Measurements from ENCODE around the gene BMF. TPM values are rescaled to one million over a fixed set of nuclear protein-coding genes. Genes with fewer than 3 reads are reported as not detected.

The BMF gene
- total RNA-seq, 1 donor from 2014 or later = 23.0 TPM

- Mint-ChIP-seq H3K4me3 (no peak overlapping the region), H3K27me3 (ENCODE audit: low read depth) (no peaks in the 10 kb centered on the region), H3K9me3 (no peaks in the 10 kb centered on the region), H3K4me1 (peaks cover 75% of the 10 kb centered on the region), H3K27ac (ENCODE audit: unreplicated experiment) (no peak overlapping the region), H3K36me3 (ENCODE audit: low read depth) (peaks cover 2% of the 10 kb centered on the region)
- no peak for DNase-seq (ENCODE audit: low read depth, low spot score)
- TF ChIP-seq CTCF (conservative IDR thresholded peaks at IDR 0.05) = no peak
These were observed 11.3 kb downstream of the BMF start for GRCh38 chr15:40097096-40097967.

GRCh38 chr15:40096094-40096891, 12.4 kb downstream of the BMF start:
- no peak for TF ChIP-seq CTCF (conservative IDR thresholded peaks at IDR 0.05)
- H3K27ac Mint-ChIP-seq (ENCODE audit: unreplicated experiment) = no peak overlapping the region
- peak overlapping the region; percentile 35 for H3K4me3 Mint-ChIP-seq
- no peaks in the 10 kb centered on the region for H3K9me3 Mint-ChIP-seq
- H3K36me3 Mint-ChIP-seq (ENCODE audit: low read depth) = no peaks in the 10 kb centered on the region
- H3K4me1 Mint-ChIP-seq = peaks cover 86% of the 10 kb centered on the region
- H3K27me3 Mint-ChIP-seq (ENCODE audit: low read depth) = no peaks in the 10 kb centered on the region
- DNase-seq (ENCODE audit: low read depth, low spot score) = no peak

- Mint-ChIP-seq H3K4me1 (peaks cover 88% of the 10 kb centered on the region), H3K27ac (ENCODE audit: unreplicated experiment) (no peak overlapping the region), H3K27me3 (ENCODE audit: low read depth) (no peaks in the 10 kb centered on the region), H3K9me3 (no peaks in the 10 kb centered on the region), H3K36me3 (ENCODE audit: low read depth) (no peaks in the 10 kb centered on the region), H3K4me3 (no peak overlapping the region)
- TF ChIP-seq CTCF (conservative IDR thresholded peaks at IDR 0.05) = no peak
- DNase-seq (ENCODE audit: low read depth, low spot score) = no peak
These were observed 13.1 kb downstream of the BMF start for GRCh38 chr15:40095371-40096093.

- no peaks in the 10 kb centered on the region for H3K27me3 Mint-ChIP-seq (ENCODE audit: low read depth)
- H3K27ac Mint-ChIP-seq (ENCODE audit: unreplicated experiment) = no peak overlapping the region
- H3K4me3 Mint-ChIP-seq = peak overlapping the region; percentile 31
- no peak for DNase-seq (ENCODE audit: low read depth, low spot score)
- TF ChIP-seq CTCF (conservative IDR thresholded peaks at IDR 0.05) = no peak
- peaks cover 90% of the 10 kb centered on the region for H3K4me1 Mint-ChIP-seq
- H3K9me3 Mint-ChIP-seq = no peaks in the 10 kb centered on the region
- no peaks in the 10 kb centered on the region for H3K36me3 Mint-ChIP-seq (ENCODE audit: low read depth)
These were observed 14.5 kb downstream of the BMF start for GRCh38 chr15:40094156-40094555.

Data from neural crest cell (in vitro differentiated cells).